ENCODE measurements around the gene INTS11.

The INTS11 gene

DNA sequence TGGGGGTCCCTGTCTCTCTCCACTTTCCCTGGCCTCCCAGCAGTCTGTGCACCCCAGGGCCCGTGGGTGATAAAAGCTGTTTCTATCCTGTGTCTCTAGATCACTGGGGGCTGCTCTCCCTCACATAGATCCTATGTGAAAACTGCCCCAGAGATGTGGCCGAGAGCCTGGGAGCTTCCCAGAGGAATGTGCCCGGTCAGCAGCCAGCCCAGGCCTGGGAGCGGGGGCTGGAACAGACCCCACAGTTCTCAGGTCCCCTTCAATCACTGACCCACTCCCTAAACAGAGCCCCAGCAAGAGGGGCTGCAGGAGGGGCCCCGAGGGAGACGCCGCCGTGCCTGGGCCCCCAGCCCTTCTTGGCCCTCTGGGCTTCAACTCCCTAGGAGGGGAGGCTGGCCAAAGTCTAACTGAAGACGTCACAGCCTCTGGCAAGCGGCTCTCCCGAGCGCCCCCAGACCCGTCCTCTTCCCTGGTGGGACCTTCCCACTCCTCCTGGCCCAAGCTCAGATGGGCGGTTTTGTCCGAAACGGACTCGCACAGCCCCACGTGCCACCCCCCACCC, 33.5 kb upstream of the INTS11 start:
- no peak for DNase-seq

GRCh38 chr1:1356796-1357401, 32.4 kb upstream of the INTS11 start:
- DNase-seq: no peak

DNA sequence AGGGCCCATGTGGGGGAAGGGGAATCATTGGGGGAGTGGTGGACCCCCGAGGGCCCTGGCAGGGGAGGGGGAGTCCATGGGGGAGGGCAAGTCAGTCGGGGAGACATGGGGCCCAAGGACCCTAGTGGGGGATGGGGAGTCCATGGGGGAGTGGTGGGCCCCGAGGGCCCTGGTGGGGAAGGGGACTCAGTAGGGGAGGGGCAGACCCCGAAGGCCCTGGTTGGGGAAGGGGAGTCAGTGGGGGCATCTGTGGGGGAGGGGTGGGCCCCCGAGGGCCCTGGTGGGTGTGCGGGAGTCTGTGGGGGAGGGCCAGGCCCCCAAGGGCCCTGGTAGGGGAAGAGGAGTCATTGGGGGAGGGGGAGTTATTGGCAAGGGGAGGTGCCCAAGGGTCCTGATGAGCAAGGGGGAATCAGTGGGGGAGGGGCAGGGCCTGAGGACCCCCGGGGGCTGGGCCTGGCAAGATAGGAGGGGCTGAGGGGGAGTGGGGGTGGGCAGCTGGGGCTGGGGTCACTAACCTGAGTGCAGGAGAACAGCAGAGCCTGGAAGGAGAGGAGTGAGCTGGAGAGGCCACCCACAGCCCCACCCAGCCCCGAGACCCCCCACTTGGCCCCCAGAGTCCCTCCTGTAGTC, 31.8 kb upstream of the INTS11 start:
- DNase-seq: no peak

DNA sequence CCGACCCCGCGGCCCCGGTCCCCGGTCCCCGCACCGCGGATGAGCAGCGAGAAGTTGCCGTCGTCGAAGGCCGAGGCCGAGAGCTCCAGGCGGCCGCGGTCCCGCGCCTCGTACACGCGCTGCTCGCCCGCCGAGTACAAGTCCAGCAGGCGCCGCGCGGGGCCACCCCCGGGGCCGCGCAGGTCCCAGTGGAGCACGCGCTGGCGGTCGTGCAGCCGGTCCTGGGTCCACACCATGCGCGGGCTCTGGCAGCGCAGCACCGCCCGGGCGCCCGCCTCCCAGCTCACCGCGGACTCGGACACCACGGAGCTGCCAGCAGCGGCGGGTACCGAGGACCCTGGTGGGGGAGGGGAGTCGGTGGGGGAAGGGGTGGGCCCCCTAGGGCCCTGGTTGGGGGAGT, 31.0 kb upstream of the INTS11 start:
- DNase-seq: no peak

- DNase-seq: no peak
Observed at GRCh38 chr1:1354271-1355247, 30.1 kb upstream of the INTS11 start.

DNA sequence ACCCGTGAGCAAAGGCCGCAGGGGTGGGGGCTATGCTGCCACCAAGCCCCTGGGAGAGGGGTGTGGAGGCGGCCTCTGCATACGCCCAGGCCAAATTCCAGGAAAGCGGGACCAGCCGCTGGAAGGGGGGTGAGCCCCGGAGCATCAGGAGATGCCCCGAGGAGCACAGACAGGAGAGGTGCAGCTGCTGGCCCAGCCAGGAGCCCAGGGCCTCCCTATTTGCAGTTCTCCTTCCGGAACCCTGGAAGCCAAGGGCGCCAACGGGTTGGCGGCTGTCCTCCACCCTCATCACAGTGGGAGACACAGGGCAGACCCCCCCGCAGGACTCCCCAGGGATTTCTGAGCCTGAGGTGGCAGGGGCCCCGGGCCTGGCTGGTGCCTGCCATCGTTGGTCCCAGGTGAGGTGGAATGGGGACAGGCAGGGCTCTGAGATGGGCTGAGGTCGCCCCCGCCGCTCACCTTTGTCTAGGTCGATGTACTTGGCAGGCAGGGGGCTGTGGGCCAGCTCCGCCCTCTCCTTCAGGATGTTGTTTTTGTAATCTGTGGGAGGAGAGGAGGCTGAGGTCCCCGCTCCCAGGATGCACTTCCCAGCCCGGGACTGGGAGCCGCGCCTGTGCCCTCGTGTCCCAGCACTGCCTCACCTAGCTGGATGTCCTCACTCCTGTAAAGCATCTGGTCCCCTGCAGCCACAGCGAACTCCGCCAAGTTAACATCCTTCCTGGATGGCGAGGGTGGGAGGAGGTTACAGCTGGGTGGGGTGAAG, 29.1 kb upstream of the INTS11 start:
- DNase-seq: no peak

DNA sequence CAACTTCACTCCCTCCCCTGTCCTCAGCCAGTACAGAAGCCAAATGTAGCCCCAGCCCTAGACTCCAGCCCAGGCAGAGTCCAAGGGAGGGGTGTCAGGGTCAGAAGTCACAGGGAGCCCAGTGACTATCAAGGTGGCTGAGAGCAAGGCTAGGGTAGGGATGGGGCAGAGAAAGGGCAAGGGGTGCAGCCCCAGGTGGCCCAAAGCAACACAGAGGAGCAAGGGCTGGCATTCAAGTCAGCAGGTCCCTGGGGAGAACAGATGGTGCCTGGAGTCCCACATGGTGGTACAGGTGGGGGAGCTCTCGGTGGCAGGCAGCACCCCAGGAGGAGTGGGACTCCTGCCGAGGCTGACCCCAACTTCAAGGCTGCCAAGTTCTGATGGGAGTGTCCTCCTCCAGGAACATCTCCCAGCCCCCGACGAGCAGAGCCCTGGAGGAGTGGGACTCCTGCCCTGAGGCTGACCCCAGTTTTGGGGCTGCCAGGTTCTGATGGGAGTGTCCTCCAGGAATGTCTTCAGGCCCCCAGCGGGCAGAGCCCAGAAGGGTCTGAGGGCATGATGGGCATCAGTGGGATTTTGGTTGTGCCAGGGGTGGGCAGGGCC, 28.4 kb upstream of the INTS11 start:
- DNase-seq: no peak

DNA sequence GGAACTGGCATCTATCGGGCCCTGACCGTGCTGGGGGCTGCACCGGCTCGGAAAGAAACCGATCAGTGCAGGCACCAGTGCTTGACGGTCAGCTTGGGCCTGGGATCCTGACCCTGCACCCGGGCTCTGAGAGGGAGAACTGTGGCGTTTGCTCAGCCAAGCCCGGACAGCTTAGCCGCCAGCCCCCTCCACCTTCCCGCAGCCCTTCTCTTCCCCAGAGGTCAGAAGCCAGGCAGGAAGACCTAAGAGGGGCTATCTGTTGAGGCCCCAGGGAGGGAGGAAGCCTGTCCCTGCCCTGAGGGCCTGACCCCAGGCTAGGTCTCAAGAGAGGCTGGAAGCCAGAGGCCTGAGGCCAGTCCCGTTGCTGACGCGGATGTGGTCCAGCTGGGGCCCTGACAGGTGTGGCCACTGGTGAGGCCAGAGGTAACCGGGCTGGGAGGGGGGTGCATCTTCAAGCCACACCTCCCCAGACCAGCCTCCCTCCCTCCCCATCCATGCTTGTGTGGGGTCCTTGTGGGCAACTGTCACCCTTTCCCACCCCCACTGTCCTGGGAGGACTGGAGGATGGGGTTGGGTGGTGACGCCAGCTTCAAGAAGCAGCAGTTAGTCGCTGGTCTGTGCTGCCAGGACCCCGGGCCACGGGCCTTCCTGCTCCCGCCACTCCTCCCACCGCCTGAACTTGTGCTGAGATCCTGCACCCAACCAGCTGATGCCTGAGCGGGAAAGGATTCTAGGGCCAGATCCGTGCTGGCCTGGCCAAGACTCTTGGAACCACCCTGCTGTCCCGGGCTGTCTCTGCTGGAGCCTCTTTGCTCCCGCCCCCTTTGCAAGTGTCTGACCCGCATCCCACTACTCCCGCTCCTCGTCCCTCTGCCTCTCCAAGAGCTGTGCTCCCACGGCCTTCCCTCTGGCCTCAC, 27.3 kb upstream of the INTS11 start:
- DNase-seq: no peak

DNA sequence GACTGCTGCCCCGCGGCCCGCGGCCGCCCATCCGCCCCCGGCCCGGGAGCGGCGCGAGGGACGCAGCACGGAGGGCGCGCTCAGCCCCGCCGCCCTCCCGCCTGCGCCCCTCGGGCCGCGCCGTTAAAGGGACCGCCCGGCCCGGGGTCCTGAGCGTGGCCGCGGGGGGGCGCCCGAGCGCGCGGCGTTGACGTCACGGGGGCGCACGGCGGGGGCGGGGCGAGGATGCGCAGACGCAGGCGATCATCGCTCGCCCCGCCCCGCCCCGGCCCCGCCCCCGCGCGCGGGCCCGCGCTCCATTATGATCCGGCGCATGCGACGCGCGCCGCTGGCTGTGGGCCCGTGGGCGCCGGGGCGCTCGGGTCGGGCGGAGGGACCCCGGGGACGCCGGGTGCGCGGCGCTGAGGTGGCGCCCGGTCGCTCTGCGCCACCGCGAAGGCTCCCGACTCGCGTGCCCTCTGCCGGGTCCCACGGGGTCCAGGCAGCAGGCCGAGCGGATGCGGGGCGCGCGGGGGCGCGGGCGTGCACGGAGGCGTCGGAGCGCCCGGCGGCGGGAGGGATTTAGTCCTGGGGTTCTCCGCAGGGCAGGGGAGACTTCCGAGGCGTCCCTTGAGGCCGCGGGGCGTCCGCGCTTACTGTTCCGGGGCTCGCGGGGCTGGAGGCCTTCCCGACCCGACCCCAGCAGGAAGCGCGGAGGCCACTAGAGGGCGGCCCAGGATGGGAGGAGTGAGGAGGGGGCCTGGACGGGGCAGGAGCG, 25.0 kb upstream of the INTS11 start, which contains the start of gene DVL1:
Gene DVL1, minus strand, starts transcription at position 163 of the 757 bp plus-strand sequence. CDS start 353 bp downstream, outside the sequence.
- DNase-seq: no peak

GRCh38 chr1:1348420-1349255, 24.2 kb upstream of the INTS11 start:
- DNase-seq: no peak

DNA sequence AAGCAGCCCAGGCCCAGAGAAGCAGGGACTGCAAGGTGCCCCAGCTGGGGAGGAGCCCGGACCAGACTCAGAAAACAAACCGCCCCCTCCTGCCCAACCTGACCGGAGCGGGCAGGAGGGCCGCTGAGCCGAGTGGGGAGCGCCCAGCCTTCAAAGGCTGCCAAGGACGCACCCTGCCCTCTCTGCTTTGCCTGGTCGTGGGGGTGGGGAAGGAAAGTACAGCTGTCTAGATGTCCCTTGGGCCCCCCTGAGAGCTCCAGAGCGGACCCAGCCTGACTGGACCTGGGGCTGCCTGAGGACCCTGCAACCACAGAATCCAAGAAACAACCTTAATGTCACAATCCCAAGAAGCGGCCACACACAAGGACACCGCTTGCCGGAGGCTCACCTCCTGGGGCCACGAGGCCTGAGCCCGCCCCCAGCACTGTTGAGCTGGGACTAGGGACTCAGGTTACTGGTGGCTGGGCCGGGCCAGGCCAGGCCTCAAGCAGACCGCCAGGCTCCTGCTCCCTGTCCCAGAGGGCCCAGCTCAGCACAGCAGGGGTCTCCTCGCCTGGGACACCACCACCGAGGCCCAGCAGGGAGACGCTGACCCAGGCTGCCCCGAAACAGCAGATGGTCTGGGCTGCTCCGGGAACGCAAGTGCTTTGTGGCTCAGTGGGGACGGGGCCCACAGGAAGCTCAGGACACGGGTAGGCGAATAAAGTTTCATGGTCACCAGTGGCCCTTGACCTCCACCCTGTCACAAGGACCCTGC, 23.4 kb upstream of the INTS11 start:
- DNase-seq: no peak

- no peak for DNase-seq
Observed at GRCh38 chr1:1347026-1347595, 22.7 kb upstream of the INTS11 start.

GRCh38 chr1:1346501-1346890, 22.0 kb upstream of the INTS11 start:
- no peak for DNase-seq

DNA sequence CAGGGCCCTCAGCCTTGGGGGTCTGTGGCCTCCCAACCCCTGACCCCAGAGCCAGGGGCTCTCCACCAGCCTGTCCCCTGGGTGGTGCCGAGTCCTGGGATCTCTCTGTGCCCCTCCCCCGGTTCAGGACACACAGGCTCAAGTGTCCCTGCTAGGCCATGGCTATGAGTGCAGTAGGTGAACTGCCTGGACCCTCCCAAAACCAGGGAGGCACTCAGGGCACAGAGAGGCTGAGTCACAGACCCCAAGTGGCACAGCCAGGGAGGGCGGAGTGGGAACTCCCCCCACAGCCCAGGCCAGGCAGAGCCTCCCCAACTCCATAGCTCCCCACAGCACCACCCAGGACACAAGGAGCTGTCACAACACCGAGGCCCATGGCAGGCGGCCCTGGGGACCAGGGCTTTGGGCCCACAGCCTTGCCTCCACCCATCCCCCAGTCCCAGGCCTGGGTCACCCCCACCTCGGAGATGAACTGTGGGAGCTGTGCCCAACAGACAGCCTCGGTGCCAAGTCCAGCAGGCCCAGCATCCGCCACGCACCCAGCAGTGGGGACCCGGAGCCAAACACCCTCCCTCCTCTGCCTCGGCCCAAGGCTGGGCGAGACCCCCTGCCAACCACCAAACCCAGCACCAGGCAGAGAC, 21.5 kb upstream of the INTS11 start:
- DNase-seq: no peak

GRCh38 chr1:1345384-1345783, 20.9 kb upstream of the INTS11 start:
- DNase-seq: no peak

DNA sequence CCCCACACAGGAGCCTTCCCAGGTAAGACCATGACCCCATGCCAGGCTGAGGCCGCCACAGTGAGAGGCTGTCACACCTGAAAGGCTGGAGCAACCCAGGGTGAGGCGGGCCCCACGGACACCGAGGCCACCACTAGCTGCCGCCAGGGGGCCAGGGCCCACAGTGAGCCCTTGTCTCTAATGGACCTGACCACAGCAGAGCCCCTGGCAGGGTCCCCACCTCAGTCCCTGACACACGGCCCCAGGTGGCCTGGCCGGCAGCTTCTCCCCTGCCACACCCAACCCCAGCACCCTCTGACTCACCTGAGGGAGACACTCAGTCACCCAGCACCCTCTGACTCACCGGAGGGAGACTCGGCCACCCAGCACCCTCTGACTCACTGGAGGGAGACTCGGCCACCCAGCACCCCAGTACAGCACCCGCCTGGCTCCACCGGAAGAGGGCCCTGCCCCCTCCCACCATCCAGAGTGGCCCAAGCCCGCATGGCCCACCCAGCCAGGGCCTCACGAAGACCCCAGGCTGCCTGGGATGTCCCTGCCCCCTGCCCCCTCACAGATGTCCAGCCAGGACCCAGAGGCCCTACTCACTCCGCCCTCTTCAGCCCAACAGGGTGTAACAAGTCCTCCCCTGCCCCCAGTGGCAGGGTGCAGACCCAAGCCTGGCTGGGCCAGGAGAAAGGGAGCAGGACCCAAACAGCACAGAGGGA, 20.3 kb upstream of the INTS11 start:
- DNase-seq: no peak
